ENCODE results near the gene NCBP2L.

GRCh38 chrX:107773906-107774435 is 3.6 kb upstream of the NCBP2L start:
- no peak for TF ChIP-seq EZH2 (IDR thresholded peaks at IDR 0.05; ENCODE audit: borderline replicate concordance, low read depth, low read length, severe bottlenecking)
- TF ChIP-seq CTCF (IDR thresholded peaks at IDR 0.05; ENCODE audit: borderline replicate concordance, extremely low read depth, low read length, poor library complexity, severe bottlenecking) = no peak
